Bronchial epithelial cell (primary cell): ENCODE measurements around the gene PPP1CA. TPM values are rescaled to one million over a fixed set of nuclear protein-coding genes. Genes with fewer than 3 reads are reported as not detected.

ENCODE experiments used
- DNase-seq: peaks from one replicate; pipeline ENCODE4 v3.0.0-alpha.2; 2010; ENCODE audit warnings: low read depth
- FAIRE-seq: peaks from 2 replicates; lab custom pipeline; 2011; peaks lifted over from hg19 to GRCh38; lab: Jason Lieb, UNC
- H3K27me3 ChIP-seq: 2 replicates; pipeline ENCODE4 v1.5.1; 2011; ENCODE audit warnings: low read length; ENCODE audit not compliant: control insufficient read depth, insufficient read depth
- H3K36me3 ChIP-seq: 2 replicates; pipeline ENCODE4 v1.5.1; 2011; ENCODE audit warnings: low read length; ENCODE audit not compliant: control insufficient read depth, insufficient read depth
- H3K4me3 ChIP-seq: 2 replicates; pipeline ENCODE4 v1.5.1; 2011; ENCODE audit warnings: mild to moderate bottlenecking, low read depth, low read length, control low read depth
- total RNA-seq: library from RNA; depleted of rRNA; stranded (reverse); fragments of >200 nt; gene quantifications from 2 replicates; pipeline ENCODE4 v1.2.1, GENCODE V29; 2014
- TF ChIP-seq, protein P1 (sequence below): IDR thresholded peaks from 2 replicates; pipeline ENCODE4 v1.5.1; 2011; ENCODE audit warnings: mild to moderate bottlenecking, moderate library complexity, low read length, control low read depth, inconsistent platforms; ENCODE audit not compliant: insufficient read depth, severe bottlenecking

The PPP1CA gene
- total RNA-seq, 1 donor from 2014 or later = 209 TPM

DNA sequence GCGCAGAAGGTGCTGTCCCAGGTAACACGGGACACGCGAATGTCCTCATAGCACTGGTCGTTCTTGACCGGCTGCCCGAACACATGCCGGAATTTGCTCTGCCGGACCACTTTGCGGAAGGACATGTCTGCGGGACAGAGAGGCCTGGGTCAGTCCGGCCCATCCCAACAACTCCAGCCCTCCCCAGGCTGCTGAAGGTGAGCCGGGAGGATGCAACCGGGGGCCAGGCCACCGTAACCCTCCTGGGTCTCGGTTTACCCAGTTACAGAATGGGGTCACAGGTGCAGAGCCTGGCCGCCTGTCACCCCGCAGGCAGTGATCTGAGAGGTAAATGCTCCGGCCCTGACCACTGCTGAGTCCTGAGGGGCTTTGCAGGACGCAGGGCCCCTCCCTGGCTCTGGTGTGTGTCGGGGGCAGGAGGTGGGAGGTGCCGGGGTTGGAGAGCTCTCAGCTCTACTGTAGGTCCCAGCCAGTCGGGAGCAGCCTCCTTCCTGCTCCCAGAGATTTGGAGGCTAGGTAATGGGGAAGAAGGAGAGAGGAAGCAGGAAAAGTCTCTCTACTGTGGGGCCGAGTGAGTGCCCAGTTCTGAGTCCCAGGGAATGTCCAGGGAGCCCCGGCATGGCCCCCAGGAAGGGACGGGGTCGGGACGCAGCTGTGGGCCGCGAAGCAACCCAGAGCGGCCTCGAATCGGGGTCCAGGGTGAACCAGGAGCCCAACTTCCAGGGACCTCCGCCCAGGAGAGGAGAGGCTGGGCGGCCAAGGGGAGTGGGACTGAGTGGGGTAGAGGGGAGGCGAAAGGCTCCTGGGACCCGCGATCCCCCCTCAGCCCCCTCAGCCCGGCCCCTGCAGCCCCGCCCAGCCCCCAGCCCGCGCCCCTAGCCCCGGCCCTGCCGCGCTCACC lies 41.1 kb upstream of the PPP1CA start:
- no peaks in the 10 kb centered on the region for H3K27me3 ChIP-seq
- peaks cover 14% of the 10 kb centered on the region for H3K36me3 ChIP-seq
- H3K4me3 ChIP-seq = peak overlapping the region; percentile 81
- TF ChIP-seq, protein P1, sequence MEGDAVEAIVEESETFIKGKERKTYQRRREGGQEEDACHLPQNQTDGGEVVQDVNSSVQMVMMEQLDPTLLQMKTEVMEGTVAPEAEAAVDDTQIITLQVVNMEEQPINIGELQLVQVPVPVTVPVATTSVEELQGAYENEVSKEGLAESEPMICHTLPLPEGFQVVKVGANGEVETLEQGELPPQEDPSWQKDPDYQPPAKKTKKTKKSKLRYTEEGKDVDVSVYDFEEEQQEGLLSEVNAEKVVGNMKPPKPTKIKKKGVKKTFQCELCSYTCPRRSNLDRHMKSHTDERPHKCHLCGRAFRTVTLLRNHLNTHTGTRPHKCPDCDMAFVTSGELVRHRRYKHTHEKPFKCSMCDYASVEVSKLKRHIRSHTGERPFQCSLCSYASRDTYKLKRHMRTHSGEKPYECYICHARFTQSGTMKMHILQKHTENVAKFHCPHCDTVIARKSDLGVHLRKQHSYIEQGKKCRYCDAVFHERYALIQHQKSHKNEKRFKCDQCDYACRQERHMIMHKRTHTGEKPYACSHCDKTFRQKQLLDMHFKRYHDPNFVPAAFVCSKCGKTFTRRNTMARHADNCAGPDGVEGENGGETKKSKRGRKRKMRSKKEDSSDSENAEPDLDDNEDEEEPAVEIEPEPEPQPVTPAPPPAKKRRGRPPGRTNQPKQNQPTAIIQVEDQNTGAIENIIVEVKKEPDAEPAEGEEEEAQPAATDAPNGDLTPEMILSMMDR = no peak
- DNase-seq = no peak
- no peak for FAIRE-seq

DNA sequence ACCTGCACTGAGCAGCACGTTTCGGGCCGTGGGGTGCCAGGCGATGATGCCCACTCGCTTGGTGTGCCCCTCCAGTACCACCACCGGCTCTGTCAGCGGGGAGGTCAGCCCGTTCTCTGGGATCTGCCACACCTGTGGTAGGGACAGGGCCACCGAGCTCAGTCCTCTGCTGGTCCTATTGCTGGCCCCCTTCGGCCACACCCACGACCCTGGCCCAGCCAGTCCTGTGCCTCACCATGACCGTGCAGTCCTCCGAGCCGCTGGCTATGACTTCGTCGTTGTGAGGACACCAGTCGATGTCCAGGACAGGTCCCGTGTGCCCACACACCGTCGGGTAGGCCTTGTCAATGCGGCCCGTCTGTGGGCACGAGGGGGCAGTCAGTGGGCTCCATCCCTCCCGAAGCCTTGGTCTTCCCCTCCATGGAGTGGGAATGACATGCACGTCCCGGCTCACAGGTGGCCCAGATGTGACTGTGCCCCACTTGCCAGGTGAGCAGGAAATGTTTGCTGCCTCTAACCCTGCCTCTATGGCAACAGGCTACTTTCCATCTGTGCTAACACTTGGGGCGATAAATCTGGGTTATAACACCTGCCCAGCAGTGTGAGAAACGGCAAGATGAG lies 40.2 kb upstream of the PPP1CA start:
- no peak for DNase-seq
- no peak overlapping the region for H3K4me3 ChIP-seq
- FAIRE-seq = no peak
- H3K27me3 ChIP-seq = no peaks in the 10 kb centered on the region
- TF ChIP-seq, protein P1 = no peak
- H3K36me3 ChIP-seq = peaks cover 15% of the 10 kb centered on the region

DNA sequence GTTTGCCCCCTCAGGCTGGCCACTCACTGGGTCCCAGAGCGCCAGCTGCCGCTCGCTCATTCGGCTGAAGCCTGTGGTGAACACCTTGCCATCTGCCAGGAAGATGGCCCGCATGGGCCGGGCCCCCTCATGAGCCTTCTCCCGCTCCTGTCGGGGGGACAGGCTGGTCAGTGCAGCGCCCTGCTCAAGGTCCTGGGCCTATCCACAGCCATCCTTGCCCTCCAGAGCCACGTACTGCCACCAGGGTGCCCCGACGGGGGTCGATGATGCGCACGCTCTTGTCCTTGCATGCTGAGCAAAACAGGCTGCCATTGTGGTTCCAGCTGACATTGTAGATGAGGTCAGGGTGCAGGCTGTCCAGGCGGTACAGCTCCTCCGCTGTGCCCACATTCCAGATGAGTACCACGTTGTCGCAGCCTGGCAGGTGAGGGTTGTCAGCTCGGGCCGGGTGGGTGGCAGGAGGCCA lies 39.5 kb upstream of the PPP1CA start:
- H3K4me3 ChIP-seq = no peak overlapping the region
- peaks cover 17% of the 10 kb centered on the region for H3K36me3 ChIP-seq
- TF ChIP-seq, protein P1 = no peak
- no peak for FAIRE-seq
- no peaks in the 10 kb centered on the region for H3K27me3 ChIP-seq
- no peak for DNase-seq

DNA sequence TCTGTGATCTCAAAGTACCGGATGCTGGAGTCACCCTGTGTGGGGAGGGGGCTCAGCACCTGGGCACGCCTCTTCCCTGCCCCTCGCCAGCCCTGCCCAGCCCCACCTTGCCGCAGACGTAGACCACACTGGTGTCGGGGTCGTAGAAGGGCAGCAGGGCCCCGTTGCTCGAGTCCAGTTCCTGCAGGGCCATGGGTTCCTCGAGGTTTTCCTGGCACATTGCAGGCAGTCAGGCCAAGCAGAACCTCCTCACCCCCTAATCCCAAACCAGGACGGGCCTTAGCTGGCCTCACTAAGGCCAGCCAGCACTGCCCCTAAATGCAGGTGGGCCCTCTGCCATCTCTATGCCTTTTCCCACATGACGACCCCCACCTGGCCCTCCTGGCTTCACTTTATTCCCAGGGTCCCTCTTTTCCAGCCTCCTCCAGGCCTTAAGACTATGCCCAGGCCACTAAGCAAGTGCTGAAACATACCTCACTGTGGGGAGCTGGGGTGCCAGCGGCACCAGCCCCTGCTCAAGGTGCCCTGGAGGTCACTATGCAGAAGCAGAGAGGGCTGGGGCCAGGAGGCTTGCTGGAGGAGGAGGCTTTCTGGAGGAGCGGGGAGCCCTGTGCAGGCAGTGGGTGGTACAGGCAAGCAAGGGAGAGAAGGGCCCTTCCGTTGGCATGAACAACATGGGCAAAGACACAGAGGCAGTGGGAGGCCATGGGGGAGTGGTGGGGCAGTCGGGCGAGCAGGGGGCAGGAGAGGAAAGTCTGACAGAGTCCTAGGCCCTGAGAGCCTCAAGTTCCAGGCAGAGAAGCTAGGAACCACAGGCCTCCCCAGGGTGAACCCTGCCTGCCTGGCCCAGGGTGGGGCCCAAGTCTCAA lies 38.8 kb upstream of the PPP1CA start:
- no peaks in the 10 kb centered on the region for H3K27me3 ChIP-seq
- no peak for FAIRE-seq
- H3K4me3 ChIP-seq = no peak overlapping the region
- DNase-seq = no peak
- TF ChIP-seq, protein P1 = no peak
- H3K36me3 ChIP-seq = peaks cover 20% of the 10 kb centered on the region

DNA sequence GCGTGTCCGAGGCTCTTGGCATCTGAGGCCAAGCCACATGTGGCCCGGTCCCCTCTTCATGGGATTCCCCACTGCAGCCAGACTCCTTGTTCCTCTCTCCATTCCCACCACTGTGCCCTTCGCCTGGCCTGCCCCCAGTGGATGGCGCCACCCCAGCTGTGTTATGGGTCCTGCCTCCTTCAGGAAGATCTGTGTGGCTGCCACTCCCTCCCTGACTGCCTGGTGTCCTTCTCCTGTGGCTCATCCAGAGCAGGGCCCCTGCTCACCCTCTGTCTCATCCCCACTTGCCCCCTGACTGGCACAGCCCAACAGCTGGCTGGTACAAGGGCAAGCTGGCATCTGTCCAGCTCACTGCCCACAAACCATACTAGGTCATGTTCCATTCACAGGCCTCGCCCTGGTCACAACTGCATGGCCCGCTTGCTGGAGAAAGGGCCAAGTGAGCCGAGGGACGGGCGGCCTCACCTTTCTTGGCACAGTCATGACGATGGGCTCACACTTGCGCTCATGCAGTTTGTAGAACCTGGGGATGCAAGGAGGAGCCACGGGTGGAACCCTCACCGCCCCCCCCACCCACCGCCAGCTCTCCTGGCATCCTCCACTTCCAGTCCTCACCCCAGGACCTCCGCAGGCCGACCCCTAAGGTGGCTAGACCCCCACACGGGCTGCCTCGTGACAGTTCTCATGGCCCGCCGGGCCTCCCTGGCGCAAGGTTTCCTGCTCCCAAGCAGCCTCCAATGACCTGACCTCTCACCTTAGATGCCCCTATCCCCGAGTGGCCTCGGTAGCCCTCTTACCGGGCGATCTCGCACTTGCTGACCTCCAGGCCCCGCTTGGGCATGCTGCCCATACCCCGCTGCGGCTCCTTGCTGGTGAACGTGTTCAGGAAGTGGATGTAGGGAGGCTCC lies 37.9 kb upstream of the PPP1CA start:
- FAIRE-seq (no peak), DNase-seq (peak; percentile 20)
- TF ChIP-seq, protein P1 = peak; percentile 47
- Histone ChIP-seq H3K4me3 (no peak overlapping the region), H3K27me3 (no peaks in the 10 kb centered on the region), H3K36me3 (peaks cover 21% of the 10 kb centered on the region)
